Activated naive CD4-positive, alpha-beta T cell treated with anti-CD3 and anti-CD28 coated beads, Interleukin-2, amount 50 U/mL, for 24 hours (primary cell): ENCODE measurements around the gene CCDC86.

Experiments used
- H3K27ac Mint-ChIP-seq: one replicate; pipeline ENCODE4 v1.8.0; 2021; ENCODE audit warnings: mild to moderate bottlenecking, mixed read lengths
- H3K27me3 Mint-ChIP-seq: one replicate; pipeline ENCODE4 v1.8.0; 2021; ENCODE audit warnings: mixed read lengths
- H3K36me3 Mint-ChIP-seq: one replicate; pipeline ENCODE4 v1.8.0; 2021; ENCODE audit warnings: mixed read lengths
- H3K4me1 Mint-ChIP-seq: one replicate; pipeline ENCODE4 v1.8.0; 2021; ENCODE audit warnings: mixed read lengths
- H3K4me3 Mint-ChIP-seq: one replicate; pipeline ENCODE4 v1.8.0; 2021; ENCODE audit warnings: mild to moderate bottlenecking, mixed read lengths
- H3K9me3 Mint-ChIP-seq: one replicate; pipeline ENCODE4 v1.8.0; 2021; ENCODE audit warnings: mixed read lengths

CCDC86 gene

DNA sequence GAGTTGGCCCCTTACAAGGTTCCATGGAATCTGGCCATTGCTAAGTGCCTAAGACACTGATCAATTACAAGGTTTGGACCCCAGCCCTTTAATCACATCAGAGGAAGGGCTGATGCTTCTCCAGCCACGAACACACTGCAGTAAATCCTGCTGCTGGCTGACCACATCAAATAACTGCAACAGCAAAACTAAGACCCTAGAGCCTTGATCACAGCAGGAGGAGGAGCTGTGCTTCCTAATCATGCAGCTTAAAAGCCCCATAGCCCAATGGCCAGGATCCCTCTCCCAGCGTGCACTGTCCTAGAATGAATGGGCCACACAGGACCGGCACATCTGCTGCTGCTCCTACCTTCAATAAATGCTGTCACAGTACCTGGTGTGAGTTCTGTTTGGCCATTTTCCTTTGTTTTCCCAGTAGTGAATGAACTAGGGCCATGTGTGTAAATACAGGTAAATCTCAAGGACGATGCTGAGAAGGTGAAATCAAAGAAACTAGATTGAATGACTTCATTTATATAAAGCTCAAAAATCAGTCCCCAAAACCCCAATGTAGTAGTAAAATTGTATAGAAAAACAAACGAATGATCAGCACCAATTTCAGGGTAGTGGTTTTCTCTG, 38.2 kb downstream of the CCDC86 start:
- no peak overlapping the region for H3K4me3 Mint-ChIP-seq
- no peaks in the 10 kb centered on the region for H3K27me3 Mint-ChIP-seq
- peak overlapping the region; percentile 68 for H3K27ac Mint-ChIP-seq
- peaks cover 5% of the 10 kb centered on the region for H3K4me1 Mint-ChIP-seq
- H3K36me3 Mint-ChIP-seq = peaks cover 5% of the 10 kb centered on the region
- H3K9me3 Mint-ChIP-seq = no peaks in the 10 kb centered on the region

DNA sequence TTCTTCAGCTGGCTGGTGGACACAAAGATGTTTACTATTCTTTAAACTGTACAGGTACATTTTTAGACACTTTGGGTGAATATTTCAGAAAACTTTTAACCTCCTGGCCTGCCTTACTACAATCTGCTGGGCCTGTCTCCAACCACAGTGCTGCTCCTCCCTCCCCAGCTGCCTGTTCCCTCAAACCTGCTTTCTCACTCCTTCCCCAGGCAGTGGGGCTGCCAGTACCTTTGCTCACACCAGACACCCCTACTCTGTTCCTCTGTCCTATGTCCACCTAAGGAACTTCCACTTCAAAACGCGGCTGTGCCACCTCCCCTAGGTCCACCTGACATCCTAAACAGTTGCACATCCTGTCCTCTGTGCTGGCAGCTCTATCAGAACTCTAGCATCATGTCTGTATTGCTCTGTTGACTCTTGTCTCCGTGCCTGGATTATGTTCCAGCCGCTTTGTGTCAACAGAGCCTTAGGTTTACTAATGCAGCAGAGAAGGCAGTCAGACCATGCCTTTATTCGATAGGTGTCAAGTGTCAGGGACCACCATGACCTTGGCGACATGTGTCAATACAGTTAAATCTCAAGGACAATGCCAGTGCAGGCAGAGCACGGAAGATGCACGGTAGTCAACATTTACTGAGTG, 38.9 kb downstream of the CCDC86 start:
- H3K9me3 Mint-ChIP-seq = no peaks in the 10 kb centered on the region
- H3K4me3 Mint-ChIP-seq = no peak overlapping the region
- peak overlapping the region; percentile 14 for H3K27ac Mint-ChIP-seq
- peaks cover 6% of the 10 kb centered on the region for H3K36me3 Mint-ChIP-seq
- no peaks in the 10 kb centered on the region for H3K27me3 Mint-ChIP-seq
- peaks cover 5% of the 10 kb centered on the region for H3K4me1 Mint-ChIP-seq

DNA sequence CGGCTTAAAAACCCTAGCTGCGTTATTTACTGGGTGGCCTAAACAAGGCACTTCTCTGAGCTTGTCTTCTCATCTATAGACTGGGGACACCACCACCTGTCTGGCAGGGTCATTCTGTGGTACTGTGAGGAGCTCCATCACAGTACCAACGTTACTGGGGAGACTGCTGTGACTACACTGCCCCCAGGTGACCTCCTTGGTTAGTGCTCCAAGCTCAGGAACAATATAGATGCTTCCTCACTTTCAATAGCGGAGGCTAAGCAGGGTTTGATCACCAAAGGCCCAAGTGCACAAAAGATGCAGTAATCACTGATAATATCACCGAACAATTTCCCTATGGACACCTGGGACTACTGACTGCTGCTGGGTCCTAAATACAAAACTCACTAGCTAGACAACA, 45.6 kb downstream of the CCDC86 start:
- H3K36me3 Mint-ChIP-seq = peaks cover 12% of the 10 kb centered on the region
- no peak overlapping the region for H3K27ac Mint-ChIP-seq
- H3K9me3 Mint-ChIP-seq = no peaks in the 10 kb centered on the region
- no peaks in the 10 kb centered on the region for H3K27me3 Mint-ChIP-seq
- no peak overlapping the region for H3K4me3 Mint-ChIP-seq
- H3K4me1 Mint-ChIP-seq = no peaks in the 10 kb centered on the region

DNA sequence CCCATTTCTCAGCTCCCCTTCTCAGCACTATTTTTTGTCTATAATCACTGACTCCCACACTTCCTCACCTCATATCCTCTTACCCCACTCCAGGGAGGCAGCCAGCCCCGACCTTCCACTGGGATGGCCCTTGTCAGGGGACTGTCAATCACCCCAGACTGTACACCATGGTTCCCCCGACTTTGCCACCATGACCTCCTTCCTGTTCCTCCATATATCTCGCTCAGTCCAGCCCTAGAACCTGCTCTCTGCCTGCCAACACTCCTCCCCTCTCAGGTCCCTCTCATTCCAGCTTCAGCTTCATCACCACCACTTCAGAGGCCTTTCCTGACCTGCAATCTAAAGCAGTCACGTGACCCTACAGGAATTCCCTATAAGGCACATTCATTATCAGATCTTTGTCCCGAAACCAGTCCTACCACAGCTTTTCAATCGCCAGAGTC, 48.0 kb downstream of the CCDC86 start:
- Mint-ChIP-seq H3K36me3 (peaks cover 10% of the 10 kb centered on the region), H3K27ac (peak overlapping the region; percentile 0), H3K4me3 (no peak overlapping the region), H3K4me1 (no peaks in the 10 kb centered on the region), H3K9me3 (no peaks in the 10 kb centered on the region), H3K27me3 (no peaks in the 10 kb centered on the region)

DNA sequence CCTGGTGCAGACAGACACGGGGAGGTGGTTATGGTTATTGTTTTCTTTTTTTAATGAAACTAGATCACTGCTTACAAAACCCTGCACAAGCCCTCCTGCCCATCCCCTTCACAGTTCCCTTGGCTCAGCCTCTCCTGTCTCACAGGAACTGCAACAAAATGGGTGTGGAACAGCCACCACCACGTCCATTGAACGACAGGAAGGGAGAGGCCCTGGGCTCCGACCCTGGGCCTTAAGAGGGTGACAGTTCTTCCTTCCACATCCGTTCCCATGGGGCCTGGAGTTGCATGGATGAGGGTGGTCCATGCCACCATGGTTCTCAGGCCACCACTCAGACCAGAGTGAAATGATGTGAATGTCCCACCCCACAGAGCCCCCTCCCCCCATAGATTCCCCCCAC, 48.8 kb downstream of the CCDC86 start:
- H3K9me3 Mint-ChIP-seq = no peaks in the 10 kb centered on the region
- H3K27me3 Mint-ChIP-seq = no peaks in the 10 kb centered on the region
- no peak overlapping the region for H3K27ac Mint-ChIP-seq
- no peaks in the 10 kb centered on the region for H3K4me1 Mint-ChIP-seq
- peaks cover 12% of the 10 kb centered on the region for H3K36me3 Mint-ChIP-seq
- H3K4me3 Mint-ChIP-seq = no peak overlapping the region

DNA sequence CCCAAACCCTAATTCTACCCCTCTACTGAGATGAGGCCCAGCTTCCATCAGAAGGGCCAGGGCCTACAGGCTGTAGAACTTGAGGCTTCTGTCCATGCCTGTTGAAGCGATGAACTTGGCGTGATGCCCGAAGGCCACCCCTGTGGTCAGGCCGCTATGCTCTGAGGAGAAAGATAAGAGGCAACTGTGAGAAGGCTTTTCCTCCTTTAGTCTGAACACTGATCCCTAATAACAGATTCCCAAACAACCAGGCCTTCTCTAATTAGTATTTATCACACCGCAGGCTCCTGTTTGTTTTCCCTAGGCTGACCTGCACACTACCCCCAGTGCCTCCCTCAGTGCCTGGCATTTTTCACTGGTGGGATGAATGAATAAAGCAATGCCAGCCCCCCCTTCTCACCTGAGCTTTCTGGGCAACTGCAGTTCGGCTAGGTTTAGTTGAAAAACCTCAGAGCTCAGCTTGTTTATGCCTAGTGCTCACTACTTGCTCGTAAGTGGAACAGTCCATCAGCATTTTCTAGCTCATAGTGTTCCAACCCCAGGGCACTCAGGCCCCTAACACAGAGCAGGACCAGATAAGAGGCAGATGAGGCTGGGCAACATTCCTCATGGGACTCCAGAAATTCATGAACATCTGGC, 49.3 kb downstream of the CCDC86 start:
- no peaks in the 10 kb centered on the region for H3K27me3 Mint-ChIP-seq
- no peaks in the 10 kb centered on the region for H3K4me1 Mint-ChIP-seq
- no peaks in the 10 kb centered on the region for H3K9me3 Mint-ChIP-seq
- H3K36me3 Mint-ChIP-seq = peaks cover 14% of the 10 kb centered on the region
- H3K27ac Mint-ChIP-seq = no peak overlapping the region
- no peak overlapping the region for H3K4me3 Mint-ChIP-seq

DNA sequence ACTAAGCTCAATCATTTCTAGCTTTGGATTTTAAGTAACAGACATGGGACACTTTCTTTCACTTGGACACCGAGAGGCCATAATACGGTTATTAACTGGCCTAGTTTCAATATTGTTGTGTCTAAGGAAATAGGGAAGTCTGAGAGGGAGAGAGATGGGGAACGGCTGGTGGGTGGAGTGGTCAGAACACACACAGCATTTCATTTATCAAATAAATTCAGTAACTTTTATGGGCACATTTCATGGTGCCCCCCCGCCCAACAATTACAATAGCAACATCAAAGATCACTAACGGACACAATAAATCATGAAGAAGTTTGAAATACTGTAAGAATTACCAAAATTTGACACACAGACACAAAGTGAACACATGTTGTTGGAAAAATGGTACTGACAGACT, 53.8 kb downstream of the CCDC86 start:
- Mint-ChIP-seq H3K27ac (no peak overlapping the region), H3K27me3 (no peaks in the 10 kb centered on the region), H3K36me3 (peaks cover 19% of the 10 kb centered on the region), H3K9me3 (no peaks in the 10 kb centered on the region), H3K4me3 (no peak overlapping the region), H3K4me1 (peaks cover 4% of the 10 kb centered on the region)

DNA sequence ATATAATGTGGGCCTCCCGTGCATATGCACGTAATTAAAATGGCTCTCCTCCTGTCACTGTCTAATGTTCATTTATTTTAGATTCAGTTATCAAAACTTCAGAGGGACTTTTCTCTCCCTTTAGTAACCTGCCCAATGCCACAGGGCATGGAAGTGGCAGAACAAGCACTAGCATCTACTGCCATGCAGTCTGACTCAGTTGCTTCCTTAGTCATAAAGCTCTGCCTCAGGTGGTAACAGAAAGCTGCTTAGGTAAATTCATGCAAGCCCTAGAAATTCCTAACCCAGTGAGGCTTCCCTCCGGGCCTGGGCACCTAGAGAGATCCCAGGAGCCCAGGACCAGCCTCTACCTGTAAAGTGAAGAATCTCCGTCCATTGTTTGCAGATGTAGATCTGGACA, 55.6 kb downstream of the CCDC86 start:
- Mint-ChIP-seq H3K9me3 (no peaks in the 10 kb centered on the region), H3K27me3 (no peaks in the 10 kb centered on the region), H3K36me3 (peaks cover 16% of the 10 kb centered on the region), H3K27ac (peak overlapping the region; percentile 15), H3K4me3 (no peak overlapping the region), H3K4me1 (peaks cover 4% of the 10 kb centered on the region)

DNA sequence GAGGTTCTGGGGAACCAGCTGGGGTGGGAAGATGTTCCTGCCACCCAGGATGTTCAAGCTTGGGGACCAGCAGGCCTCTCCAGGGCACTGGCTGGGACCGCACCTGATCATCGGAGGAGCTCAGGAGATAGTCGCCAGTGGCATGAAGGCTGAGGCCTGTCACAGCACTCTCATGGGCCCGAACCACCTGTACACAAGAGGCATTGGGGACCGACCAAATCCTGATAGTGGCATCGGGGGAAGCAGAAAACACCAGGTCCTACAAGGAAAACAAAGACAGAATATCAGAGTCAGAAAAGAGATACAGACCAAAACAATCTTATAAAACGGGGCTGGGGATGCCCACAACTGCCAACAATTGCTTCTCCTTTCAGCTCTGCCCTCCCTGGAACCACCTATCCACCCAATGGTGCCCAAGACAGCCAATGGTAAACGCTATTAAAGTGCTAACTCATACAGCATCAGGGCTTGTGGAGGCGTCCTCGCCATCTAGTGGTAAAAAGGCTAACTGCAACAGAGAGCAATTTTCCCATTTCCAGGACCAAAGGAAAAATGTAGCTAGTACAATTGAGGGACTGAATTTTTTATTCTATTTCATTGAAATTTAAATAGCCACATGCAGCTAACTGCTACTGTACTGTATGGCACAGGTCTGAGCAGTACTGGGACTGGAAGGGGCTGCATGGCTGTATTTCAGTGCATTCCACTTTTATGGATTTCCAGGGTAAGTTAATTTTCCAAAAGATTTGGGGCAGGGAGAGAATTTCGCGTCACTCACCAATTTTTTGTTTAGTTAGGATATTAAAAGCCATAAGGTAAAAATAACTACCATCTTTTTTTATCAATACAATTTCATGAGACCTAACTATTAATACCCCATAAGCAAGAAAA, 57.4 kb downstream of the CCDC86 start:
- peaks cover 18% of the 10 kb centered on the region for H3K36me3 Mint-ChIP-seq
- no peak overlapping the region for H3K4me3 Mint-ChIP-seq
- no peaks in the 10 kb centered on the region for H3K9me3 Mint-ChIP-seq
- H3K27me3 Mint-ChIP-seq = no peaks in the 10 kb centered on the region
- peaks cover 16% of the 10 kb centered on the region for H3K4me1 Mint-ChIP-seq
- H3K27ac Mint-ChIP-seq = no peak overlapping the region

DNA sequence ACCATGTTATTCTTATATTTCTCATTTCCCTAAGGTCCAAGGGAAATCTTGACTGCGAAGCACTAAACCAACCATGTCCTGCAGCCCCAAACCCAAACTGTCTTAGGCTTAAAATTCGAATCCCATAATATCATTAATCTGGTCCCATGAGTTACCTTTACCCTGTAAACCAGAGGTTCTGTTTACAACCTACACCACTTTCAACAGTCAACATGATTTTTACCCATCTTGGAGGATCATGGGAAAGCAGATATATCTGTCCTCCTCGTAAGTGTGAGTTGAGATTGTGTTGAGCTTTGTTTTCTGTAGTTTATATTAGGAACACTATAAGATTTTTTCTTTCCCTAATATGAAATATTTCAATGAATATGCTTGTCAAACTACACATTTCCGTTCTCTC, 58.1 kb downstream of the CCDC86 start:
- H3K27me3 Mint-ChIP-seq = no peaks in the 10 kb centered on the region
- H3K27ac Mint-ChIP-seq = peak overlapping the region; percentile 81
- no peaks in the 10 kb centered on the region for H3K9me3 Mint-ChIP-seq
- peaks cover 18% of the 10 kb centered on the region for H3K36me3 Mint-ChIP-seq
- H3K4me3 Mint-ChIP-seq = no peak overlapping the region
- H3K4me1 Mint-ChIP-seq = peaks cover 21% of the 10 kb centered on the region
